ENCODE measurements around the gene PGLYRP2. TPM values are rescaled to one million over a fixed set of nuclear protein-coding genes. Genes with fewer than 3 reads are reported as not detected.

Gene PGLYRP2
- total and polyA plus RNA-seq, 9 of the 15 experiments (the other 6 are each of a cell fraction or from before 2014, with no cell fraction given): not detected

DNA sequence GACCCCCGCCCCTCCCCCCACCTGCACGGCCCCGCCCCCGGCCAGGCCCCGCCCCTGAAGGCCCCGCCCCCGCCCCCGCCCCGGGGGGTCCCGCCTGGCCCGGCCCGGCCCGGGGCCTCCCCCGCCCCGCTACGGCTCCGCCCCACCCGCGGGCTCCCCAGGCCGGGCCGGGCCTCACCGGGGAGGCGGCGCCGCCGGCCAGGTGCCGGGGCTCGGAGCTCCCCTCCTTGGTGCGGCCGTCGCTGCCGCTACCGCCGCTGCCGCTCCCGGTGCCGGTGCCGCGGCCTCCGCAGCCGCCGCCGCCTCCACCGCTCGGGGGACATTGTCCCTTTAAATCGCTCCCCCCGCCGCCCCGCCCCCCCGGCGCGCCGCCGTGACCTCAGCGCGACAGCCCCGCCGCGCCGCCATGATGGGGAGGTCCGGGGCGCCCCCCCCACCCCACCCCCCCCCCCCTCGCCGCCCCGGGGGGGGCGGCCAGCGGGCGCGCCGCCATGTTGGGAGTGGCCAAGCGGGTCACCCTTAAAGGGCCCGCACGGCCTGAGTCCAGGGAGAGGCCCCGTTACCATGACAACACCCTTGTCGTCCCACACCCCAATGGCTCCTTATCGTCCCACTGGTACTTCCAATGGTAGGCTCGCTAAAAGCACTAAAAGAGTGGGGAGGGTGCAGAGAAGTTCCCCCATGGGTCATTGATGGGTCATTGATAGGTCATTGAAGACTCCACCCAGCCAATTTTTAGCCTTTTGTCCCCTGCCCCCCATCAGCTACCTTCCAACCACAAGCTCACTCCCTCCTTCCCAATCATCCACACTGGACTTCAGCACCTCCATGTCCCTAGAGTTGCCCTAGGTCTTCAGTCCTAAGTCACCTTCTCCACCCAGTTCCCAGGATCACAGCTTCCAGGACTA is 29.4 kb downstream of the PGLYRP2 start, which contains the start of gene WIZ (continued):
- no peak for TF ChIP-seq BRD9 (IDR thresholded peaks at IDR 0.05; ENCODE audit: low read depth, partially characterized antibody)
- TF ChIP-seq ETV5 (CRISPR knock-in tag; IDR thresholded peaks at IDR 0.05; ENCODE audit: low read depth): no peak
- no peak for TF ChIP-seq ETV1 (tag; conservative IDR thresholded peaks at IDR 0.05; ENCODE audit: low read depth)
- no peak for TF ChIP-seq ARID2 (IDR thresholded peaks at IDR 0.05)
- TF ChIP-seq, protein P1, sequence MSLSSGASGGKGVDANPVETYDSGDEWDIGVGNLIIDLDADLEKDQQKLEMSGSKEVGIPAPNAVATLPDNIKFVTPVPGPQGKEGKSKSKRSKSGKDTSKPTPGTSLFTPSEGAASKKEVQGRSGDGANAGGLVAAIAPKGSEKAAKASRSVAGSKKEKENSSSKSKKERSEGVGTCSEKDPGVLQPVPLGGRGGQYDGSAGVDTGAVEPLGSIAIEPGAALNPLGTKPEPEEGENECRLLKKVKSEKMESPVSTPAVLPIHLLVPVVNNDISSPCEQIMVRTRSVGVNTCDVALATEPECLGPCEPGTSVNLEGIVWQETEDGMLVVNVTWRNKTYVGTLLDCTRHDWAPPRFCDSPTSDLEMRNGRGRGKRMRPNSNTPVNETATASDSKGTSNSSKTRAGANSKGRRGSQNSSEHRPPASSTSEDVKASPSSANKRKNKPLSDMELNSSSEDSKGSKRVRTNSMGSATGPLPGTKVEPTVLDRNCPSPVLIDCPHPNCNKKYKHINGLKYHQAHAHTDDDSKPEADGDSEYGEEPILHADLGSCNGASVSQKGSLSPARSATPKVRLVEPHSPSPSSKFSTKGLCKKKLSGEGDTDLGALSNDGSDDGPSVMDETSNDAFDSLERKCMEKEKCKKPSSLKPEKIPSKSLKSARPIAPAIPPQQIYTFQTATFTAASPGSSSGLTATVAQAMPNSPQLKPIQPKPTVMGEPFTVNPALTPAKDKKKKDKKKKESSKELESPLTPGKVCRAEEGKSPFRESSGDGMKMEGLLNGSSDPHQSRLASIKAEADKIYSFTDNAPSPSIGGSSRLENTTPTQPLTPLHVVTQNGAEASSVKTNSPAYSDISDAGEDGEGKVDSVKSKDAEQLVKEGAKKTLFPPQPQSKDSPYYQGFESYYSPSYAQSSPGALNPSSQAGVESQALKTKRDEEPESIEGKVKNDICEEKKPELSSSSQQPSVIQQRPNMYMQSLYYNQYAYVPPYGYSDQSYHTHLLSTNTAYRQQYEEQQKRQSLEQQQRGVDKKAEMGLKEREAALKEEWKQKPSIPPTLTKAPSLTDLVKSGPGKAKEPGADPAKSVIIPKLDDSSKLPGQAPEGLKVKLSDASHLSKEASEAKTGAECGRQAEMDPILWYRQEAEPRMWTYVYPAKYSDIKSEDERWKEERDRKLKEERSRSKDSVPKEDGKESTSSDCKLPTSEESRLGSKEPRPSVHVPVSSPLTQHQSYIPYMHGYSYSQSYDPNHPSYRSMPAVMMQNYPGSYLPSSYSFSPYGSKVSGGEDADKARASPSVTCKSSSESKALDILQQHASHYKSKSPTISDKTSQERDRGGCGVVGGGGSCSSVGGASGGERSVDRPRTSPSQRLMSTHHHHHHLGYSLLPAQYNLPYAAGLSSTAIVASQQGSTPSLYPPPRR (CRISPR knock-in tag; IDR thresholded peaks at IDR 0.05; ENCODE audit: borderline replicate concordance): no peak
- no peak for TF ChIP-seq ZNF561 (CRISPR knock-in tag; conservative IDR thresholded peaks at IDR 0.05)
- TF ChIP-seq NCOR1 (IDR thresholded peaks at IDR 0.05): no peak
- TF ChIP-seq SREBF2 (CRISPR knock-in tag; IDR thresholded peaks at IDR 0.05): no peak
- TF ChIP-seq TCF7 (IDR thresholded peaks at IDR 0.05; ENCODE audit: borderline replicate concordance): no peak
- TF ChIP-seq TRIM24 (IDR thresholded peaks at IDR 0.05): no peak
- 0 out of 2 replicates have a peak, but pooled peaks have one; percentile 32 for TF ChIP-seq SIN3B (IDR thresholded peaks at IDR 0.05; ENCODE audit: low read depth)
- TF ChIP-seq MEF2A (IDR thresholded peaks at IDR 0.05; ENCODE audit: control insufficient read depth, low read depth, low read length): no peak
- no peak for TF ChIP-seq NCOA4 (IDR thresholded peaks at IDR 0.05; ENCODE audit: partially characterized antibody)
- no peak for TF ChIP-seq TSHZ1 (CRISPR knock-in tag; IDR thresholded peaks at IDR 0.05)
- peak in 1 of 2 experiments; percentile 91; a peak in 2 of 4 replicates for TF ChIP-seq CSDE1 (IDR thresholded peaks at IDR 0.05)
- TF ChIP-seq, protein P2, sequence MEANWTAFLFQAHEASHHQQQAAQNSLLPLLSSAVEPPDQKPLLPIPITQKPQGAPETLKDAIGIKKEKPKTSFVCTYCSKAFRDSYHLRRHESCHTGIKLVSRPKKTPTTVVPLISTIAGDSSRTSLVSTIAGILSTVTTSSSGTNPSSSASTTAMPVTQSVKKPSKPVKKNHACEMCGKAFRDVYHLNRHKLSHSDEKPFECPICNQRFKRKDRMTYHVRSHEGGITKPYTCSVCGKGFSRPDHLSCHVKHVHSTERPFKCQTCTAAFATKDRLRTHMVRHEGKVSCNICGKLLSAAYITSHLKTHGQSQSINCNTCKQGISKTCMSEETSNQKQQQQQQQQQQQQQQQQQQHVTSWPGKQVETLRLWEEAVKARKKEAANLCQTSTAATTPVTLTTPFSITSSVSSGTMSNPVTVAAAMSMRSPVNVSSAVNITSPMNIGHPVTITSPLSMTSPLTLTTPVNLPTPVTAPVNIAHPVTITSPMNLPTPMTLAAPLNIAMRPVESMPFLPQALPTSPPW (CRISPR knock-in tag; IDR thresholded peaks at IDR 0.05): peak; percentile 100
- no peak for TF ChIP-seq POLR2H (tag; IDR thresholded peaks at IDR 0.05; ENCODE audit: low read depth)
- no peak for TF ChIP-seq ZBTB1 (CRISPR knock-in tag; IDR thresholded peaks at IDR 0.05; ENCODE audit: borderline replicate concordance, low read depth)
